LNCaP clone FGC (cell line): ENCODE data around the gene RAB35.
A peak's percentile ranks its signal among the peaks of the same experiment; 100 is the strongest.

Source experiments
- DNase-seq: peaks from one replicate; pipeline ENCODE4 v3.0.0-alpha.2; 2011; ENCODE audit warnings: low read depth
- H3K4me3 ChIP-seq: 2 replicates; pipeline ENCODE4 v1.5.1; 2011; ENCODE audit warnings: mild to moderate bottlenecking, low read depth, low read length, control low read depth
- CTCF ChIP-seq: IDR thresholded peaks from 2 replicates; pipeline ENCODE4 v1.5.1; 2012; ENCODE audit warnings: mild to moderate bottlenecking; ENCODE audit not compliant: control insufficient read depth, insufficient read depth; ENCODE audit errors: extremely low read depth

The RAB35 gene

DNA sequence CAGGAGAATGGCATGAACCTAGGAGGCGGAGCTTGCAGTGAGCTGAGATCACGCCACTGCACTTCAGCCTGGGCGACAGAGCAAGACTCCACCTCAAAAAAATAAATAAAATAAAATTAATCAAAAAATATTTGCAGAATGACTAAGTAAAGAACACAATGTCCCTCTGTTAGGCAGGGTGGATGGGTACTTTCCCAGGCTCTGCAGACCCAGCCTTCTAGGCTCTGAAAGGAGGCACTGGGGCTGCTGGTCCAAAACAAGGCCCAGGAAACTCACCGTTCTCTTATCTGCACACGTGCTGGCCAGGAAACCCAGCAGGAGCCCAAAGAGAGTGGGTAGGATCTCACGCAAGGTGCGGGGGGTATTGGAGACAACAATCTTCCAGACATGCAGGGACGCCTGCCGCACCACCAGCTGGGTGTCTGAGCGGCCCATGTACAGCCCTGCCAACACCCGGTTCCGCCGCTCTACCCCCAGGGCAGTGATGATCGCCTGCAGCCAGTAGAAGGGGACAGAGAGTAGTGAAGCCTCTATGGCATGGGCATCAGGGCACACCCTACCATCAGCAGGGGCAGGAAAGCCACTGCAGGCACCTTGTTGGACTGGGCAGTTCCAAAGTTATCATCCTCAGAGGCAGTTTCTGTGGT lies 25.8 kb upstream of the RAB35 start:
- DNase-seq: peak; percentile 10
- H3K4me3 ChIP-seq: no peak overlapping the region
- no peak for TF ChIP-seq CTCF

GRCh38 chr12:120141336-120141735 lies 24.8 kb upstream of the RAB35 start:
- no peak for TF ChIP-seq CTCF
- no peak for DNase-seq
- H3K4me3 ChIP-seq: no peak overlapping the region

- no peak for DNase-seq
- no peak overlapping the region for H3K4me3 ChIP-seq
- TF ChIP-seq CTCF: no peak
Observed at GRCh38 chr12:120140603-120141002, 24.1 kb upstream of the RAB35 start.

GRCh38 chr12:120139958-120140357 lies 23.4 kb upstream of the RAB35 start:
- H3K4me3 ChIP-seq: no peak overlapping the region
- TF ChIP-seq CTCF: no peak
- DNase-seq: no peak

- no peak for DNase-seq
- no peak overlapping the region for H3K4me3 ChIP-seq
- TF ChIP-seq CTCF: no peak
Observed at GRCh38 chr12:120138366-120138765, 21.8 kb upstream of the RAB35 start.

GRCh38 chr12:120137833-120138232 lies 21.3 kb upstream of the RAB35 start:
- no peak overlapping the region for H3K4me3 ChIP-seq
- no peak for TF ChIP-seq CTCF
- DNase-seq: no peak

- H3K4me3 ChIP-seq: no peak overlapping the region
- no peak for DNase-seq
- TF ChIP-seq CTCF: no peak
Observed at GRCh38 chr12:120136093-120136770, 19.7 kb upstream of the RAB35 start.
